GM23248 (cell line): Measurements from ENCODE around the gene TRMU.

ENCODE experiments used
- EZH2 ChIP-seq: fragments of 200-600 bp; sonication (generic); IDR thresholded peaks from 2 replicates; pipeline ENCODE4 v1.6.1; 2018; ENCODE audit warnings: antibody characterized with exemption, mild to moderate bottlenecking; ENCODE audit not compliant: insufficient read depth, poor library complexity, severe bottlenecking
- EZH2phosphoT487 ChIP-seq: fragments of 200-600 bp; sonication (generic); IDR thresholded peaks from 2 replicates; pipeline ENCODE4 v1.6.1; 2018; ENCODE audit warnings: antibody characterized with exemption, moderate library complexity, mild to moderate bottlenecking, low read depth; ENCODE audit not compliant: insufficient read depth

DNA sequence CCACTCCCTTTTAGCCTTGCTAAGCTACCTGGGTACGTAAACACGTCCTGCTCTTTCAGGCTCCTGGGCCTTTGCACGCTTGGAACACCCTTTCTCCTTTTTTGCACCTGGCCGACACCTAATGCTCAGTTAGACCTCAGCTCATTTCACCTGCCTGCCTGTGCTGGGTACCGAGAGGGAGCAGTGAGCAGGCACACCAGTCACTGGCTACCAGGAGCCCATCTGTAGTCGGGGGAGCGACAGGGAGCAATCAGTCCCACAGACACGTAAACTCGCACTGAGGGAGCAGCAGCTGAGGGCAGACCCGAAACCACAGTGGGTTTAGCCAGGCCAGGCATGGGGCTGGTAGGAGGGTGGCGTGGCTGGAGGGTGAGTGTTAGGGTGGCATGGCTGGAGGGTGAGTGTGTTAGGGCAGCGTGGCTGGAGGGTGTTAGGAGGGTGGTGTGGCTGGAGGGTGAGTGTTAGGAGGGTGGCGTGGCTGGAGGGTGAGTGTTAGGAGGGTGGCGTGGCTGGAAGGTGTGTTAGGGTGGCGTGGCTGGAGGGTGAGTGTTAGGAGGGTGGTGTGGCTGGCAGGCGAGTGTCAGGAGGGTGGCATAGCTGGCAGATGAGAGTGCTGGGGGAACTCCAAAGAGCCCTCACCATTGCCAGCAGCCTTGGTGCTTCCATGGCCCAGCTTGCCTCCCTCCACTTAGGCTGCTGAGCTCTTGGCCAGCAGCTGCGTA lies 45.2 kb upstream of the TRMU start:
- TF ChIP-seq EZH2 (no peak), EZH2phosphoT487 (no peak)
